ENCODE measurements around the gene OR51B2.

OR51B2 gene

GRCh38 chr11:5274395-5274794, 49.7 kb downstream of the OR51B2 start:
- H3K4me3 ChIP-seq (ENCODE audit: low read depth, low read length), result no peak overlapping the region
- no peak for TF ChIP-seq CTCF (IDR thresholded peaks at IDR 0.05; ENCODE audit: borderline replicate concordance, insufficient read depth, low read depth, low read length)
